Right hindlimb (tissue), 1 donor: ENCODE data around the gene TMEM31.

Experiments used
- DNase-seq: peaks from one replicate; pipeline ENCODE4 v3.0.0-alpha.2; 2018

TMEM31 gene

DNA sequence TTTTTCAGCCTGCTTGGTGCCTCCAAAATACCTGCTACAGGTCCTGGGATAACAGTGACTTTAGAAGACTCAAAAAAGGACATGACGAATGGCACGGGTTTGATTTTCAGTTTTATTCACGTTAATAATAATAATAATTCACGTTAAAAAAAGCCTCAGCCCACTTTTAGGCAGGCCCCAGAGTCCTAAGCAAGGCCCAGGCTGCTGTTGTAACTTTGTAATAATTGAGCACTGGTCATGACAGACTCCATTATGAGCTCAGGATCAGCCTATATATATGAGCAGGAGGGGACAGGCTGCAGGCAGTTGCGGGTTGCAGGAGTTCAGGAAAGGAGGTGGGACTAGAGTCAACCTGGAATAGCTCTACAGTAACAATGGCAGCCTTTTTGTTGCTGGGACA, at the start of gene TMEM31:
TSS of gene TMEM31 (plus strand) at position 301 of the 400 bp plus-strand sequence. CDS start 1,350 bp downstream, outside the sequence.
- no peak for DNase-seq

GRCh38 chrX:103663981-103664762, 46.5 kb upstream of the TMEM31 start:
- no peak for DNase-seq

DNA sequence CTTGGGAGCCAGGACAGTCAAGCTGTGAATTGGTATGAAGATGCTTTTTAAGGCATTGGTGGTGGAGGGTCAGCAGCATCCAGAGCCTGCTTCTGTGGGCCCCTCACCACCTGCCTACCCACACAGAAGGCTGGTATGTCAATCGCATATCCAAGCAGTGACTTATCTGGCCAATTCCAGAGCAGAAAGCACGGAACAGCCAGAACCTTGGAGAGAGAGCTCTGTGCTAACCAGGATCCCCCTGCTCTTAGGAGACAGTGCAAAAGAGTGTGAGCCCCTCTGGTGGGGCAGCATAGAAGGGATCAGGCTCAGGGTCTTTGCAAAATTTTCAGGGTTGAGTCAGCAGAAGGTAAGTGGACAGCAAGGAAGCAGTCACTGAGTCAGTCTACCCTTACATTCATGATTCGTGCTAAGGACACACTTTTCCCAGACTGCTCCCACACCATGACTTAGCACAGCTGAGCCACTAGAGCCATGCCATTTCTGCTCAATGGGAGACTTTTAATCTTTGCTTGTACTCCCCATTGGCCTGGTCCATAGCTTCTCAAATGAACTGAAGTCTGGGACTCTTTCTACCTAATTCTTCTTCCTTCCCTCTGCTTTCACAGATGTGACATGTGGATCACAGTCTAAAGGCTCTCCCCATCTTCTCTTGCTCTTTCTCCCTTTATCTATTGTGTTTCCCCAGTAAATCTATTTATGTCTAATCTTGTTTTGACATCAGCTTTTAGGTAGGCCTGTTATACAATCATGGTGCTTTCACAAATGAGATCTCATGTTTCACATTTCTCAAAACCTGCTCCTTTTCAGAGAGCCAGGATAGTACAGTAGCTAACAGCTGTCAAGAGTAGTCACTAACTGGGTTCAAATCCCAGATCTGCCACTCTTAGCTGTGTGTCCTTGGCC, 44.3 kb upstream of the TMEM31 start:
- no peak for DNase-seq

DNA sequence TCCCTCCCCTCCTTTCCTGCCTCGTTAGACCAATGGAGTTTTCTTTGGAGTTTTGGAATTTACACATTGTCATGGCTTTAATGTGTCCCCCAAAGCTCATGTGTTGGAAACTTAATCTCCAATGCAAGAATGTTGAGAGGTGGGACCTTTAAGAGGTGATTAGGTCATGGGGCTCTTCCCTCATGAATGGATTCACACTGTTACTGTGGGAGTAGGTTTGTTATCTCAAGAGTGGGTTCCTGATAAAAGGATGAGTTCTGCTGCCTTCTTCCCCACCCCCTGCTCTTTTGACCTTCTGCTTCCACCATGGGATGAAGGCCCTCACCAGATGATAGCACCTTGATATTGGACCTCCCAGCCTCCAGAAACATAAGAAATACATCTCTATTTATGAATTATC, 41.0 kb upstream of the TMEM31 start:
- no peak for DNase-seq

GRCh38 chrX:103674531-103675454, 35.9 kb upstream of the TMEM31 start:
- DNase-seq, result no peak

- no peak for DNase-seq
Measured at GRCh38 chrX:103678199-103678993, 32.3 kb upstream of the TMEM31 start.

DNA sequence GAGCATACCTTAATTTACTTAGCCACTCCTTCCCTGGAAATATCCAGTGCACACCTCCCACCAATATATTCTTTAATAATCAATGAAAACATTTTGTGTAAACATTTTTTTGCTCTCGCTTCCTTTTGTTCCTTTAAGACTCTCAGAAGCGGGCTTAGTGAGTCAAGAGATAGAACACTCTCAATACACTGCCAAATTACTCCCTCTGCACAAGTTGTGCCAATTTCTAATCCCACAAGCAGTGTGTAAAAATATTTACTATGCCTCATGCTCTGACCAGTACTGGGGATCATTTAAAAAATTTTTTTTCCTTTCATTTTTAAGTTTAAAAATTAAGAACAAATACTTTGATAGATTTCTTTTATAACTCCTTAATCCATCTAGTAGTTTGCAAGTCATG, 29.3 kb upstream of the TMEM31 start:
- no peak for DNase-seq

- no peak for DNase-seq
Measured at GRCh38 chrX:103685396-103685795, 25.3 kb upstream of the TMEM31 start.

DNA sequence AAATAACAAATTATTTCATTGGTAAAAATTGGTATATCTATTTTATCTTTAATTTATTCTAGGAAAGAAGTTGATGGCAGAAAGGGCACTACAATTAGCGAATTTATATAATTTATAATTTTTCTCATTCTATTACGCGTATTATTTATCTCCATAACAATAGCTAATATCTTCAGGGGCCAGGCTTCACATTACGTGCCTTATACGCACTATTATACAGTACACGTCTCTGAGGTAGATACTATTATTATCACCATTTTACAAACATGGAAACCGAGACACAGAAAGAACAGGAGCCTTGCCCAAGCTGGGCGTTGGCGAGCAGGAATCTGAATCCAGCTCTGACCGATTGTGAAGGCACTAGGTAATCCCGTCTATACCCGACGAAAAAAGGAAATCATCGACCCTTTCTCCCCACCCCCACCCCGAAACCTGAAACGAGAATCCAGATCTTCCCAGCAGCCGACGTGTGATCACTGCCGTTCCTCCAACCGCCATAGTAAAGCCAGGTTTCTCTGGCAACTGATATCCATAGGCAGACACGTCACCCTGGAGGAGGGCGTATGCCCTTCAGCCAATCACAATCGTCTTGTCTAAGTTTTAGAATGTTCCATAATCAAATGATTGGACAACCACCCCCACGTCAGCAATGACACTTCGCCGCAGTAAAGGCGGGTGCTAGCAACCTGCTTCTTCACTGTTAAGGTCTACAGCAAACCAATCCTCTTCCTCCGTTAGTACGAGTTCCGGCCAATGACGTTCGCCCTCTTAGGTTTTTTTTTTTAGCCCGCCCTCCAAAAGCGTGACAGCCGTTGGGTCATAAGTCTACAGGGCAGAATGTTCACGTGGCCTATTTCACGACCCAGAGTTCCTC, 24.3 kb upstream of the TMEM31 start, which contains the start of gene MORF4L2:
TSS of gene MORF4L2 (minus strand) at position 501 of the 874 bp plus-strand sequence. CDS start 9,672 bp downstream, outside the sequence.
- peak; percentile 96 for DNase-seq

GRCh38 chrX:103687073-103687695, 23.5 kb upstream of the TMEM31 start:
- DNase-seq, result peak; percentile 91

GRCh38 chrX:103687696-103688201, 23.0 kb upstream of the TMEM31 start:
- DNase-seq, result peak; percentile 84

- no peak for DNase-seq
Measured at GRCh38 chrX:103688946-103689345, 21.8 kb upstream of the TMEM31 start.

- no peak for DNase-seq
Measured at GRCh38 chrX:103691059-103691458, 19.6 kb upstream of the TMEM31 start.

DNA sequence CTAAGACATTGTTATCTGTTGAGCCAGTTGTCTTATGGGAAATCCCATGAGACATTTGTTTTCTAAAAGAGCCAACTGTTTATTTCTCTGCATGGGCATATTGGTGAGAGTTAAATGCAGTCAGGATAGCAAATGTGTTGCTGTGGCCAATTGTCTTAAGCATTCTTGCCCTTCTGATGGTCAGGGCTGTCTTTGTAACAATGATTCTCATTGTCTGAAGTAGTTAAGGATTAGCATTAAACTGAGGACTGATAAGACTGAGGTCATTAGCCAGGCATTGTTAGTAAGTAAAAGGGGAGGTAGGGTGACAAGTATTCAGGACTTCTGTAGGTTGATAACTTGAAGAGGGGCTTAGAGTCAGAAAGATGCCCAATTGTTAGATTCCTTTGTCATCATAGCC, 13.0 kb upstream of the TMEM31 start:
- DNase-seq, result no peak

GRCh38 chrX:103699243-103699642, 11.5 kb upstream of the TMEM31 start:
- no peak for DNase-seq

GRCh38 chrX:103704863-103705262, 5.8 kb upstream of the TMEM31 start:
- DNase-seq, result no peak

- DNase-seq, result no peak
Measured at GRCh38 chrX:103716962-103717361, 6.3 kb downstream of the TMEM31 start.

DNA sequence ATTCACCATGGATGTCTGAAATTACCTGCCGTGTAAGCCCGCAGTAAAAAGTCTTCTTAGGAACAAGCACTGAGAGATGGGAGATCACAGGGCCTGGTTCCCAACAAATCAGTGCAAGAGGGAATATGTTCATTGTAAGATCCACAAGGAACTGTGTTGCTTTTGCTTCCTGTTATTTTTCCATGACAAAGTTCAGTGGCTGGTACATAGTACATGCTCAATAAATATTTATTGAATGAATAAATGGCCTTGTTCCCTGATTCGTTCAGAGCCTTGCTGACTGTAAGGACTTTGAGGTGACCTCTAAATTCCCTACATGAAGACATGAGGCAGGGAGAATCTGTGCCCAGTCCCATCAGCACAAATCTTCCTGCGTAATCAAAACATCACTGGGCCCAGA, 7.4 kb downstream of the TMEM31 start:
- no peak for DNase-seq

DNA sequence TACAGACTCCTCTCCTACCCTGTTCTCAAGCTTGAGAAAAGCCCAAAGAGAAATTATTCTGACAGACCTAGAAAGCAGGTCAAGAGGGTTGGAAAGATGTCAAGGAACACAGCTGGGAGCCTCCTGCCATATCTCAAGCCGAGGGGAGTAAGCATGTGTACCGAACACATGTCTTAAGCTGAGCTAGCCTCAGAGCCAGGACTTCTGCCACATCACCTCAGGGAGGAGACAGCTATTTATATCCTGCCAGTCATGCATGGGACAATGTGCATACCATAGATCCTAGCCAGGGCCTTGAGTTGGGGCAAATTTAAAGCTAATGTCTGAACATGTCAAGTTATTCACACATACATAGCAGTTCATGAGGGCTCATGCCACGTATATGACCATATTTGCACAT, 11.8 kb downstream of the TMEM31 start:
- no peak for DNase-seq

DNA sequence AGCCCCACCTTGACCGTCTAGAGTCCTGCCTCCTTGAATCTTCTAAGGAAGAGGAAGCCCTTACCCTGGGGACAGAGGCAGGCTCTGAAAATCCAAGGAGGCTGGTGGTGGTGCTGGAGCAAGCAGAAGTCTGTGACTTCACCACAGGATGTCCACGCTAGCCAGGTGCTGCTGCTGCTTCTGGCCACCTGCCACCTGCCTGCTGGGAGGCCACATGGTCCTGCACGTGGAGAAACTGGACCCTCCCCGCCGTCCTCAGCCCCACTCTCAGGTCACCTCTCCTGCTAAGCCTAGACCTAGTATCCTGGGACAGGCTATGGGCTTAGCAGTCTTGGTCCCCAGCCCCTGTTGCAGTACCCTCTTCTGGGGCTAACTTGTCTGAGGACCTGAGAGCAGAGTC, 15.8 kb downstream of the TMEM31 start:
- no peak for DNase-seq
